DOHH2 (cell line): ENCODE data around the gene CAPN12.

Experiments used
- CTCF ChIP-seq: fragments of 200-600 bp; sonication (generic); IDR thresholded peaks from one replicate; pipeline ENCODE4 v1.5.1; 2014; ENCODE audit warnings: antibody characterized with exemption, mild to moderate bottlenecking, low read depth, low read length; ENCODE audit not compliant: poor library complexity, severe bottlenecking
- EZH2phosphoT487 ChIP-seq: fragments of 200-600 bp; sonication (generic); IDR thresholded peaks from 2 replicates; pipeline ENCODE4 v1.6.1; 2017; ENCODE audit warnings: borderline replicate concordance, mild to moderate bottlenecking, antibody characterized with exemption, low read length, moderate library complexity, mixed read lengths

DNA sequence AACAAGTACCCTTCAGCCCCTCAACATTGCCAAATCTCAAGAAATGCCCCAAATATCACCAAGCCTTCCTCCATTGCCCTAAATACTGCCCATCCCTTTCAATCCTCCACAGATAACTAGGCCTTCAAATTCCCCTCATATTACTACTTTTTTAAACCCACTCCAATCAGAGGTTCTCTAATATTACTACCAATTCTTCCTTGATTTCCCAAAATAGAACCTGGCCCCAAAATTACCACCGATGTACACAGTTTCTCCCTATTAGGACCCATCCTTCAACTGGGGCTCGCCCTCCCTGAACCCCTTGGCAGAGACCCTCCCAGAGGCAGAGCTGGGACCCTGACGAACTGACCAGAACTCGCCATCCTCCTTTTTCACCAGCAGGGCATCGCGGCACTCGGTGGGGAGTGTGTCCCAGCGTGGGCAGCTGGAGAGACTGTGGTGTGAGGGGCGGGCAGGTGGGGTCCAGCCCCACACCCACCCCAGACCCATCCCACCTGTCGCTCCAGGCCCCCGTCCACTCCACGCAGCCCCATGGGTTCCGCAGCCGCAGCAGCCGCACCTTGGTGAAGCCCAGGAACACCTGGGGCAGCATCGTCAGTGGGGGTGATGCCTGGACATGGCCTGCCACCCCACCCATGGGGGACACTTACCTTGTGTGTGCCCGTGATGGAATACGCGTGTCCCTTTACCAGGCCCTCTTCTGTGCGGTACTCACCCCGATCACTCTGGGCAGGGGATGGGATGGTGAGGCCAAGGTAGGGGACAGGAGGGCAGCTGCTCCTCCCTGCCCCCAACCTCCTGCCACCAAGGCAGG, 6.1 kb downstream of the CAPN12 start:
- TF ChIP-seq CTCF (no peak), EZH2phosphoT487 (no peak)
